GOT3 (cell line): ENCODE measurements around the gene LEMD2.

ENCODE experiments used
- DNase-seq: peaks from one replicate; lab custom pipeline; 2025; ENCODE audit warnings: mixed read lengths; lab: John Stamatoyannopoulos, UW

The LEMD2 gene

DNA sequence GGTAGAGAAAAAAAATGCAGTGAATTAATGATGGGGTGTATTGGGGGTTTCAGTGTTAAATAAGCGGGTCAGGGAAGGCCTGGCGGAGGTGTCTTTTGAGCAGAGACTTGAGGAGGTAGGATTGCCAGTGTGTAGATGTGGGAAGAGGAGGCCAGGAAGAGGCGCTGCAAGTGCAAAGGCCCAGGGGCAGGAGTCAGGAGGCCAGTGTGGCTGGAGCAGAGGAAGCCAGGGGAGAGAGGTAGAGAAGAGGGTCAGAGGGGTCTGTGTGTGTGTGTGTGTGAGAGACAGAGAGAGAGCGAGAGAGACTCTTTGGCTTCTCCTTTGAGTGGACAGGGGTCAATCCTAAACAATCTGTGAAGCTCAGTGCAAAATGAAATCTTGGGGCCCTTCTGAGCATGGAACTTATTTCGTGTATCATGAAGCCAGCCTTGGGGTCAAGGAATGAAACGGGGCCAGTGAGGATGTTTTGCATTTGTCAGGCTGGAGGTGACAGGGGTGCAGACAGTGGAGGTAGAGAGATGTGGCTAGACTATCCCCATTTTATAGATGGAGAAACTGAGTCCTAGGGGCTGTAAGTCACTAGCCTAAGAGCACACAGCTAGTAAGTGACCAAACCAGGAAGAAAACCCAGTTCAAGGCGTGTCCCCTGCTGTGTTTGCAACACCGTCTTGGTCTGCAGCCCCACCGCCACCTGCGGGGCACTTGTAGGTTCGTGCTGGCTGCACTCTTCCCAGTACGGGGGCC, 32.5 kb downstream of the LEMD2 start:
- DNase-seq = no peak

DNA sequence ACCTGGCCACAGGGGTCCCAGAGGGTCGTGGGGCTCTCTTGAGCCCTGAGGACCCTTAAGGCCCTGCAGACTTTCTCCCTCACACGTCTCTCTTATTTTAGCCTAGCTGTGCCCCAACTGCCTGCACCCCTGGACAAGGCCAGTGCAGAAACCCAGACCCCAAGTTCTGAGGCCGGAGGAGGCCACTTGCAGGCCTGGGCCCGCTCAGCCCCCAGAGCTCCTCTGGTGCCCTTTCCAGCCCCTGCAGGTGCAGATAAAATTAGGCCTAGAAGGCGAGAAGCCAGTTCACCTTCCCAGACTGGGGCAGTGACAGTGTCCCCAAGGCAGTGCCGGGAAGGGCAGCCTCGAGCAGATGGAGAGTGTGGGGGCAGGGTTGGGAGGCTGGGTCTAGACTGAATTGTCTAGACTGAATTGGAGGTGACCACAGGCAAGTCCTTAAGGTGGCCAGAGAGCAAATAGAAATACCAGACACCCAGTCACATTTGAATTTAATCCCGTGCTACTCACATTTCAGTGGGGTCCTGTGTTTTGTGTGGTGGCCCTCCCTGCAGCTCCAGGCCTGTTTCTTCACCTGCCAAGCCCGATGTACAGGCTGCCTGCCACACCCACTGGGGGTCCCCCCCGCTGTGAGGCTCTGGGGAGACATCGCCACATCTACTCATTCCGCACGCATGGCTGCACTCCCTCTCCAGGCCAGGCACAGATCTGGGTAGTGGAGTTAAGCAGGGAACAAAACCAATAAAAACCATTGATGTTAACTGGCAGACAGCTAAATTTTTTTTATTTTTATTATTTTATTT, 33.7 kb downstream of the LEMD2 start:
- no peak for DNase-seq

DNA sequence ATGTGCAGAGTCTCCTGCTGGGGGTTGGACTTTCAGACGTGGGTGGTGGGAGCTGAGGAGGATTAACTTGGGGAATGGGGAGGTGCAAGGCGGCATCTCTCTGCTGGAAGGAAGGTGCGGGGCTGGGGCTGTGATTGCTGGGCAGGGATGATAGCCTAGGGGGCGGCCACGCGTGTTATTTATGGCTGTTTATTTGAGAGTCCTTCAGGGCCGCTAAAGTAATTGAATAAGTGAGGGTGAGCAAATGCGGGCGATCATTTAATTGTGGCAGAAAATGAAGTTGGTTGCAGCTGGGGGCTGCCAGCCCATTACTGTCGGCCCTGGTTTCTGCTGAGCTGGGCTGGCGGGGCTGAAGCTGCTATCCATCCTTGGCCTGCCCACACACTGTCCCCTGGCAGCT, 34.7 kb downstream of the LEMD2 start:
- no peak for DNase-seq

DNA sequence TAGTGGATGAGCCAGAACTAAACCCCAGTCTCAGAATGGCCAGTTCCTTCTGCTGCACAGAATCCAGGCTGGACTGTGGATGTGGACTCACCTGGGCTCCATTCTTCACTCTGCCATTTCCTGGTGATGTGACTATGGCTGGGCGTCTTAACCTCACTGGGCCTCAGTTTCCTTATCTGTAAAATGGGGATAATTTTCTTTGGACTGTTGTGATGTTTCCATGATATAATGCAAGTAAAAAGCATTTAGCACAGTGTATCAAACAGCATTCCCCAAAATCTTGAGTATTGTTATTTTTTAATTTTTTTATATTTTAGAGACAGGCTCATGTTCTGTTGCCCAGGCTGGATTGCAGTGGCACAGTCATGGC, 36.3 kb downstream of the LEMD2 start:
- no peak for DNase-seq

DNA sequence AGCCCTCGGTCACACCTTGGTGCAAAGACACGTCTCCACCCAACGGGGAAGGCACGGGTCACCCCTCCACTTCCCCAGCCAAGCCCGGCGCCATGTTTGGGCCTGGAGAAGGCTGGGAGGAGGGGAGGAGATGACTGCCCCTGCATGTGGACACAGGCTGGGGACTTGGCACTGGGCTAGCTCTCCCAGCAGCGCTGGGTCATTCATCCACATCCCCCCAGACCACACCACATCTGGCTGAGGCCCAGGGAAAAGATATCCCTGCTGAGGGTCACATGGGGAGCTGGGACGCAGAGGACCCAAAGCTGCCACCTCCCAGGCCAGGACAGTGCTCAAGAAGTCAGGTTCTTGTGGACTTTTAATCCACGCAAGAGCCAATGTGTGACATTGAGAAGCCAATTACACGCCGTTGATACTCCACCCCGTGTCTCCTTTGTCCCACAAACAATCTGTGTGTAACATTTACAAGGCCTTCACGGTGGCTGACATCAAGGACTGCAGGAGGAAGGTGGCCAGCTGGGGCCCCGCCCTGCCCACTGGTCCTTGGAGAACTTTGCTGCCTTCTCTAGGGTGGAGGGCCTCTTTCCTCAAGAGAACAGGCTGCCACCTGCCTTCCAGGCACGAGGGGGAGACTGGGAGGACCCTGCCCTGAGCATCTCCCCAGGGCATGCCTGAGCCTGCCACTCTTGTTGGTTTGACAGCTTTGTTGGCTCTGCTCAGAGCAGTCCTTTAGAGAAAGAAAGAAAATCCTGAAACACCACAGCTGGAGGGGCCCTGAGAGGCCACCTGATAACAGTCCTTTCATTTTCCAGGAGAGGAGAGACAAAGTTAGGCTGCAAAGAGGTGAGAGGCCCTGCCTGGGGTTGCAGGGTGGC, 36.9 kb downstream of the LEMD2 start:
- DNase-seq = no peak

DNA sequence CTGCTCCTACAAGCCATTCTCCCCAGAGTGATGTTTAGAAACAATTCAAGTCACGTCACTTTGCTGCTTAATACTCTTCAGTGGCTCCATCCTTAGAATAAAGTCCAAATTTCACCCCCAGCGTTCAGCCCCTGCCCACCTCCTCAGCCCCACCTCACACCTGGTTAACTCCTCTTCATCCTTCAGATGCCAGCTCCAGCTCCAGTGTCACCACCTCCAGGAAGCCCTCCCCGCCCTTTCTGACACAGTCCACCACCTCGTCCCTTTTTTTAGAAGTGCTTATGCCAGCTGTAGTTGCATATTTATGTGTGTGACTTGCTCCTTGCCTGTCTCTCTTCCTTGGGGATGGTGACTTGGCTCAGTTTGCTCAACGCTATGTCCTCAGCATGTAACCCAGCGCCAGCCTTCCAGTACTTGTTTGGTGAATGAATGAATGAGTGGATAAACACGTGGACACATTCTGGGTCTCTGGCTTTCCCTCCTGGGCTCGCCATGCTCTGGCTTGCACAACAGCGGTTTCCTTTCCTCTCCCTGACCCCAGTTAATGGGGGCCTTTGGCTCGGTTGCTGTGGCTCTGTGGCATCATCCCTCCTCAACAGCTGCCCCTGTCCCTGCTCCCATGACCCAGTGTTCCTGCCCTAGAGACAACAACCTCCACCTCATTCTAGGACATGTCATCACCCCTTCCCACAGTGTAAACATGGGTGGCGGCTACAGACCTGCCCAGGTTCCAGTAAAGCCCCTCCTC, 38.5 kb downstream of the LEMD2 start:
- no peak for DNase-seq

DNA sequence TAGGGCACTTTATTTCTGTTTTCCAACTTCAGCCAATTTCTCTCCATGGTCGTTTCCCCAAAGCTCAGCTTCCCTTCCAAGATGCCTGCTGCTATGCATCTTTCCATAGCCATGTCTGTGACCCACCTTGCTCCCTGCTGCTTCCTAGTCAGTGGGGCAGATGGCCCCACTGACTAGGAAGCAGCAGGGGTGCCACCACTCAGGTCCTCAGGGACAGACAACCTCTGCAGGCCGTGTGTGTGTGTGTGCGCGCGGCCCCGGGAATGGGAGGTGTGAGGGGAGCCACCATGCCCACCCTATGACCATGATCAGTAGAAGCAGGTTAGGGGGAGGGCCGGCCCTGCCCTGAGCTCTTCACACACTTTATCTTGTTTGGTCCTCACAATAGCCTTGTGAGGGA, 39.5 kb downstream of the LEMD2 start:
- no peak for DNase-seq

DNA sequence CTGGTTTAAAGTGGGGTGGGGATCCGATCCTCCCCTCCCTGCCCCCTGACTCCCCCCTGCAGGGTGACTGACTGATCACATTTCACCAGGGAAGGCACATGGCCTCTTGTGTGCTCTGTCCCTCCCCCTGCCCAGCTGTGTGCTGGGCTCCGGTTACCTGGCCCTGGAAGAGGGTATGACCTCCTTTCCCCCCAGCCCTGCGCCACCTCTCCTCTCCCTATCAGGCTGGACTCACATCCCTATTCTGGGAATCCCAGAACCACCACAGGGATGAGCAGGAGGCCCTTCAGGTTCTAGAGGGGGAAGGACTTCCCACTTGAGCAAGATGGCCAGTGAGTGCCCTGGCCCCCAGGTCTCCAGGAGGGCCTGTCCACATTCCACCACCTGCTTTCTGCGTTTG, 40.1 kb downstream of the LEMD2 start:
- no peak for DNase-seq

DNA sequence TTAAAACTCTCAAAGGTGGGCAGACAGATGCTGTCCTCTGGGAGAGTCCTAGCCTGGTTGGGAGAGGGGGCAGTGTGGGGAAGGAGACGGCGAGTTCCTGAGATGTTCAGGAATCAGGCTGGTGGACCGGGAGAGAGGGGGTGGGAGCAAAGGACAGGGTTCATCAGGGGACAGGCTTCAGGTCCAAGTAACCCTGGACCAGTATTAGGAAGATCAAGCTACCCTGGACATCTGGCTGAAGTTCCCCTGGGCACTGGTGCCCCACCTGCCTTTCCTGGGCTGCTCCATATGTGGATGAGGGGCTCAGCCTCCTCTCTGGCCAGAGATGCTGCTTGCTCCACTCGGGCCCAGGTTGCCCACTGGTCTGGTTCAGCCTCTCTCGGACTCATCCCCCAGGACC, 41.1 kb downstream of the LEMD2 start:
- no peak for DNase-seq

DNA sequence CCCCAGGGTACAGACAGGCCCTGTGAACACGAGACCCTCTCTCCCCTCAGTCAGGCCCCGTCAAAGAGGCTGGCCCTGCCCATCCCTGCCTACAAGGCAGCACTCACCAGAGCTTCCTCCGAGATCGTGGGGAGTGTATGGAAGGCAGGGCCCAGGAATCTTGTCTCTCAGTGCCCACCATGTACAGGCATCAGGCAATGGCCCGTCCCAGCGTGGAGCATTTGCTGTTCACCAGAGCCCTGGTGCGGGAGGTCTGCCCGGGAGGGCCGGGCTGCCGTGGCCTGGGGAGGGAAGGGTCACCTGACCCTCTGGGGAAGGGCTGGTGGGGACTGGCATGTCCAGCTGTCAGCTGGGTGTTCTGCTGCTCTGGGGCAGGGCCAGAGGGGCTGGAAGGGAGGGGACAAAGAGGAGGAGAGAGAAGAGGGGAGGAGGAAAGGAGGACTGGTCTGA, 42.3 kb downstream of the LEMD2 start, which contains the start of gene IP6K3:
TSS of gene IP6K3 (minus strand) at position 255 of the 450 bp plus-strand sequence. CDS start 11,429 bp downstream, outside the sequence.
- DNase-seq = no peak

DNA sequence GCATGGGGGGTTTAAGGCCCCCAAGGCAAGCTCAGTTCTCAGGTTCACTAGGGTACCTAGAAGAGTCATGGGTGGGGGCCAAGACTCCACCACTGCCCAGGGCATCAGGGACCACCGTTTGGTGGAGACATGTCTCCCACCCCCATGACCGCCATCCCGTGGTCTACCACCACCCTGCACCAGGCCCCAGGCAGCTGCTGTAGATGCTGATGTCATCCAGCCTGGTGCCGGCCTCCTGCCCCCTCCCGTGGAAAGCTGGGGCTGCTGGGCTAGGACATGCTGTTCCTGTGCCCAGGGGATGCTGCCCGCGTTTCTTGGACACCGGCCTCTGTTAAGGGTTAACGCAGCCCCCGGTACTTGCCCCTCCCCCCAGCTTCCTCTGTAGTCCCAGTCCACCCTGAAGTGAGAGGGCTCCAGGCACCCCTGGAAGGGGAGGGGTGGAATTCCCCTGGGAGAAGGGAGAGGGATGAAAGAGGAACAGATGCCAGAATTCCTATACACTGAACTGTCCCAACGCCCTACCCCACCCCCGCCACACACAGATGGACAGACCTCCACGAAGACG, 42.8 kb downstream of the LEMD2 start:
- no peak for DNase-seq

DNA sequence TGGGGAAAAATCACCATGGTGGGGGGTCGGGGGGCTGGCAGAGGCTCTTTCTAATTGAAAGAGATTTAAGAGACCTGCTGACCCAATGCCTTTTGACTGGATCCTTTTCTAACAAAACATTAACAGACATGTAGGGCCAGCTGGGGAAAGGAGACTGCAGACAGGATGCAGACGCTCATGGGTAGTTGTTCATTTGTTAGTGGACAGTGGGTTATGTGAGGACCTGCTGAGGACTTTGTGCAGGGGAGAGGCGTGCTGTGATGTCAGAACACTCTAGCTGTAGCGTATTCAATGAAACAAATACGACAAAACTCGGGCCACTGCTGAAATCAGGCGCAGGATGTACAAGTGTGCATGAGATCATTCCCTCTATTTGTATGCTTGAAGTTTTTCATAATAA, 43.4 kb downstream of the LEMD2 start:
- DNase-seq = no peak

DNA sequence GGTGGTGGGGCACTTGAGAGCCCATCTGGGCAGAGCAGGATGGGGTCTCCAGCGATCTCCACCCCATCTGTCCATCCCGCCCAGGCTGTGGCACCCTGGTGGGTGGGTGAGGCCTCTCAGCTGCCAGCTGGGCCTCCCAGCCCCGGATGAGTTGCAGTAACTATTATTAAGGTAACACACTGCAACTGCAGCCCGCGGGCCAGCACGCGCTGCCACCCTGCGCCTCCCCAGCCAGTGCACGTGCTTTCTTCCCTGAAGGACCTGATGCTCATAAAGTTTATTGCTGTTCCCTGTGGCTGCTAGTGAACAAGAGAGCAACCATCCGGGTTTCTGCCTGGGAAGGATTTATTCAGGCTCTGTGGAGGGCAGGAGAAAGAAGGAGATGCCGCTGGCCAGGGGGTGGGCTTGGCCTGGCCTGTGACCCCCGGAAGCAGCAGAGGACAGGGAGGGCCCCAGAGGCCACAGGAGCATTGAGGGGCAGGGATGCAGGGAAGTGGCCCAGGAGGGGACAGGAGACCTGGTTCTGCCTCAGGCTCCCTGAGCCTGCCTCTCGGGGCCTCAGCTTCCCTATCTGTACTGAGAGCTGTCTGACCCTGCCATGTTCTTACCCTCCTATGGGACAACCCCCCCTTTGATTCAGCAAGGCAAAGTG, 43.9 kb downstream of the LEMD2 start:
- DNase-seq = no peak

DNA sequence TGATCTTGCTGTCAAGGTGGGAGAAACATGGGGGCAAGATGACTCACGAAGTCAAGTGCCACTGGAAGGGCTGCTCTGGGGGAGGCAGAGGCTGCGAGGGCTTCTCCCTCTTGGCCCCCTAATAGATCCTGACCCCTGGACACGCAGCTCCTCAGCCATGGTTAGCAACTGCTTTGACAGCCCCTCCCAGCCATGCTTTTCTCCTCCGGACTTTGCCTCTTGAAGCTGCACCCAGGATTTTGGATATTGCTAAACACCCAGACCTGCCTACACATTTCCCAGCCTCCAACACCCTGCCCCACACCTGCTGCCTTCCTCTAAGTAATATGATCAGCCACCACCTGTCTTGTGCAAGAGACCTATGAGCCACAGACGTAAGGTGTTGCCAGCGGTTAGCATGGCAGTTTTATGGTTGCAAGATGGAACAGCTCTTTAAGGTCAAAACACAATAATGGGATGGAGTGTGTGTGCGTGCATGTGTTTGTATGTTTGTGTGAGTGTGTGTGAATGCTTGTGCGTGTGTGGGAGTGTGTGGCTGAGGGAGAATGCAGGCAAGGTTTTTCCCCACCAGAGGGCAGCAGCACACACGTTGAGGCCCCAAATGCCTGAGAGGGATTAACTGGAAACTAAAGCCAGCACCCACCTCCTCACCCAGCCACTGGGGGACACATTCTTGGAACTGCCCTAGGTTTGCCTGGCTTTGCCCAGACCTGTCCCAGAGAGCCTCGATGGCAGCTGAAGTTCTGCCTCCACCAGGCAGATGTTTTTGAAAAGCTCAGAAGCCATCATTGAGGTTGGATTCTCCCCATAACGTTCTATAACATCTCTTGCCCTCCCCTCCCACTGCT, 44.7 kb downstream of the LEMD2 start:
- DNase-seq = no peak

DNA sequence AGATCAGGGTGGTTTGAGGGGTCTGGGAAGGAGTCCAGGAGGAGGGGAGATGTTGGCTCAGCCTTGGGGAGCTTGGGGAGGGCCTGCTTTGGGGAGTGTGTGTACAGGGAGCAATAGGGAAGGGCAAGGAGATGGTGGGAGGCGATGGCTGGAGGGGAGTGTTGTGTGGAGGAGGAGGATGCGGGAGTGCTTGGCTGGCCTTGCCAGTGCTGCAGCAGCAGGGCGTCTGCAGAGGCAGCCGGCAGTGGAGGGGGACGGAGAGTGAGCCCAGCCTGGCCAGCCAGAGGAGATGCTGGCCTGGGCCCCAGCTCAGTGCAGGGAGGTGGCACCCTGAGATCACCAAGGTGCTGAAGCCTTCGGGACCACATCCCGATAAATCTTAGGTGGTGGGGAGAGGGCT, 46.1 kb downstream of the LEMD2 start:
- DNase-seq = no peak

DNA sequence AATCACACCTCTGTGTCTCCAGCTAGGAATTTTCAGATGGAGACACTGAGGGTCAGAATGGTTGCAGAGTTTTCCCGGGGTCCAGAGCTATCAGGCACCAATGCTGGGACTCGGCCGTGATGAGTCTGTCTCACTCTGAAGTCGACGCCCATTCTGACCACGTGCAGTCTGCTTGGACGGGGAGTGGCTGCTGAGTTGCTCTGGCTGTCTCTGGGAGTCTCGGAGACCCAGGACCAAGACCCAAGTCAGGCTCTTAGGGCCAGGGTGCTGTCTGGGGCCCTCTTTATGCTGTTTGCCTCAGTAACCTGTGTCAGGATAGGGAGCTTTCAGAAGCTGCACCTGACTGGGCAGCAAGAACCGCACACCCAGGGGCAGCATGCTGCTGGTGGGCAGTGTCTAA, 46.8 kb downstream of the LEMD2 start:
- no peak for DNase-seq

DNA sequence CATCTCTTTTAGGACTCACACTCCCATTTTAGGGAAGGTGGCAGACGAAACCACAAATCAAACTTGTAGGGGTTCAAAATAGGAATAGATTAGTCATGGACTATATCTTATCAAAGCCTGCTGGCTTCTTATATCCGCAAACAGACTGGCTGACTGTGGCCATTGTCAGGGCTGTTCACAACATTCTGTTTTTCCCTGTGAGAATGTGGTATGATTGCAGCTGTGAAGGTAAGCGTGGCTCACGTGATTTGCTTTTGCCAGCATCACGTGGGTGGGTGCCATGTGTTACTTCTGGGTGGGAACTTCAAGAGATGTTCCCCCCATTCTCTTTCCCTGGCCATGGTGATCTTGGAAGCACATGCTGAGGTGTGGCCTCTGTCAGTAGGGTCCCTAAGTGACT, 48.1 kb downstream of the LEMD2 start:
- no peak for DNase-seq

DNA sequence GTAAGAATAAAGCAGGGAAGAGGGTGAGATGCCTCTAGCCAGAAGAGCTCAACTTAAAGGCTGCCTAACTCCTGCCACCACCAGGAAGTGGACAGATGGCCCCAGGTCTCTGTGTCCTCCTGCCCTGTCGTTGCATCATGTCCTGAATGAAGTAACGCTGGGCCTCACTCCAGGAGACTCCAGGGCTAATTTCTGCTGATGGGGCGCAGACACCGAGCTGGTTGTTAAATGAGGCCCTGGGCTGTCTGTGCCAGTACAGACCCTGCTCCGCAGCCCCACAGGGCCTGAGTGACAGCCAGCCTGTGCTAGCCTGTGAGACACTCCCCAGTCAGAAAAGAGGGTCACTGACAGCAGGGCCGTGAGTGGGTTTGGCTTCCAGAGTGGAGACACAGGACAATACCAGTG, 48.7 kb downstream of the LEMD2 start:
- no peak for DNase-seq

DNA sequence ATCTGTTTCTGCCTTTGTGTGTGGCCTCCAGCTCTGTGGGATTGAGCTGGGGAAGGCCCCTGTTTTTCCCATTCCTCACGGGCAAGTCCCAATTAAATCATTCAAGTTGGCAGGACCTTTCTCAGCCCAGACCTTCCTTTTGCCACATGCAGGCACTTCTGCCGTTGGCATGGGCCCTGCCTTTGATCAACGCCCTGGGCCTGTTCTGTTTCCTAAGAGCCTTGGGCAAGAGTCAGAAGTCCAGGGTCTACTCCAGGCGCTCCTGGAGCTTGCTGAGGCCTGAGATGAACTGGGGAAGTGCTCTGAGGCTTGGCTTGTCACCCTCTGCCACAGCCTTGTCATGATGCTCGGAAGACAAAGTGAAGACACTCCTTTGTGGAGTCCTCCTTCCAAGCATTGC, 49.4 kb downstream of the LEMD2 start:
- no peak for DNase-seq

DNA sequence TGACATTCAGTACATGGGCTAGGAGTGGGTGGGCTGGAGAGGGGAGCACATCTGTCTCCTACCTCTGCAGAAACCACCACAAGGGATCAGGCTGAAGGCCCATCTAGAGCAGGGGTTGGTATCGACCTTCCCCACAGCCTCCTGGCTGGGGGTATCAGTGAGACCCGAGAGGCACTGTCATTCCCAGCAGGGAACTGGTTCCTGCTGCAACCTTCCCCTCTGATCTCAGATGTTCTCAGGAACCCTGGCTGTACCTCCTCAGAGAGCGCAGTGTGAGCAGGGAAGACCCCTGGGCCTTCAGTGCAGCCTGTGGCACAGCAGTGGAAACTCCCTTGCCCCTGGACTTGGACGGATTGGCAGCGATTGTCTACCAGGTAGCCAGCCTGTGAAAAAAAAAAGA, 50.1 kb downstream of the LEMD2 start:
- no peak for DNase-seq
